Endodermal cell (in vitro differentiated cells): ENCODE measurements around the gene AMOTL2. TPM values are rescaled to one million over a fixed set of nuclear protein-coding genes. Genes with fewer than 3 reads are reported as not detected.
A peak's percentile ranks its signal among the peaks of the same experiment; 100 is the strongest.

ENCODE experiments used
- DNase-seq: peaks from one replicate; pipeline ENCODE4 v3.0.0-alpha.2; 2017
- H3K27ac ChIP-seq: 2 replicates; pipeline ENCODE4 v1.5.1; 2013; ENCODE audit warnings: mild to moderate bottlenecking, low read depth, low read length, moderate library complexity
- H3K27me3 ChIP-seq: 2 replicates; pipeline ENCODE4 v1.6.1; 2013; ENCODE audit warnings: mild to moderate bottlenecking, low read length, moderate library complexity; ENCODE audit not compliant: insufficient read depth, control insufficient read depth, poor library complexity, severe bottlenecking
- H3K36me3 ChIP-seq: 2 replicates; pipeline ENCODE4 v1.7.0; 2013; ENCODE audit warnings: mild to moderate bottlenecking, low read length, moderate library complexity; ENCODE audit not compliant: control insufficient read depth, insufficient read depth
- H3K4me1 ChIP-seq: one replicate; pipeline ENCODE4 v1.7.0; 2013; ENCODE audit warnings: low read length; ENCODE audit not compliant: control insufficient read depth, insufficient read depth
- H3K4me3 ChIP-seq: 2 replicates; pipeline ENCODE4 v1.5.1; 2013; ENCODE audit warnings: mild to moderate bottlenecking, low read length, moderate library complexity
- H3K9ac ChIP-seq: 2 replicates; pipeline ENCODE4 v1.6.1; 2013; ENCODE audit warnings: mild to moderate bottlenecking, low read length, moderate library complexity; ENCODE audit not compliant: poor library complexity, severe bottlenecking; ENCODE audit errors: extremely low read depth
- H3K9me3 ChIP-seq: 2 replicates; pipeline ENCODE4 v1.6.1; 2013; ENCODE audit warnings: mild to moderate bottlenecking, low read length, moderate library complexity; ENCODE audit not compliant: control insufficient read depth
- H3K27ac Mint-ChIP-seq: 2 replicates; pipeline ENCODE4 v1.8.0; 2020; ENCODE audit warnings: mixed read lengths
- H3K27me3 Mint-ChIP-seq: 2 replicates; pipeline ENCODE4 v1.8.0; 2021; ENCODE audit warnings: mild to moderate bottlenecking, mixed read lengths; ENCODE audit not compliant: insufficient read depth
- H3K36me3 Mint-ChIP-seq: 2 replicates; pipeline ENCODE4 v1.8.0; 2020; ENCODE audit warnings: low read depth, mixed read lengths
- H3K4me1 Mint-ChIP-seq: 2 replicates; pipeline ENCODE4 v1.8.0; 2020; ENCODE audit warnings: mixed read lengths
- H3K4me3 Mint-ChIP-seq: 2 replicates; pipeline ENCODE4 v1.8.0; 2020; ENCODE audit warnings: mild to moderate bottlenecking, moderate library complexity, mixed read lengths
- H3K9me3 Mint-ChIP-seq: 2 replicates; pipeline ENCODE4 v1.8.0; 2020; ENCODE audit warnings: mild to moderate bottlenecking, mixed read lengths
- WGBS, 2 experiments: methylation state at CpG; one replicate each; pipeline versions ENCODE4 v1.1.5 to v1.1.7; 2013; ENCODE audit warnings: missing lambda C conversion rate in 2 of 2, mixed read lengths in 1 of 2; ENCODE audit not compliant: insufficient coverage in 1 of 2, insufficient read length in 1 of 2; 5-methylcytosine and 5-hydroxymethylcytosine counted together
- total RNA-seq, 2 donors: library from RNA; stranded (reverse); fragmentation: NEBNext Ultra II Directional in 1 of 2; extraction: Animal tissue kit (Norgen Biotek cat#: 25700) in 1 of 2; gene quantifications; 2 replicates in 1 of 2; 3 replicates in 1 of 2; pipeline ENCODE4 v1.2.1, GENCODE V29; 2021
- TF ChIP-seq, protein P1 (sequence below): fragments of 200-600 bp; sonication (generic); conservative IDR thresholded peaks from 2 replicates; pipeline ENCODE4 v1.5.0; 2021; ENCODE audit warnings: antibody characterized with exemption, mild to moderate bottlenecking

Gene AMOTL2
- total RNA-seq, 2 donors from 2014 or later, result 109 to 153 TPM

DNA sequence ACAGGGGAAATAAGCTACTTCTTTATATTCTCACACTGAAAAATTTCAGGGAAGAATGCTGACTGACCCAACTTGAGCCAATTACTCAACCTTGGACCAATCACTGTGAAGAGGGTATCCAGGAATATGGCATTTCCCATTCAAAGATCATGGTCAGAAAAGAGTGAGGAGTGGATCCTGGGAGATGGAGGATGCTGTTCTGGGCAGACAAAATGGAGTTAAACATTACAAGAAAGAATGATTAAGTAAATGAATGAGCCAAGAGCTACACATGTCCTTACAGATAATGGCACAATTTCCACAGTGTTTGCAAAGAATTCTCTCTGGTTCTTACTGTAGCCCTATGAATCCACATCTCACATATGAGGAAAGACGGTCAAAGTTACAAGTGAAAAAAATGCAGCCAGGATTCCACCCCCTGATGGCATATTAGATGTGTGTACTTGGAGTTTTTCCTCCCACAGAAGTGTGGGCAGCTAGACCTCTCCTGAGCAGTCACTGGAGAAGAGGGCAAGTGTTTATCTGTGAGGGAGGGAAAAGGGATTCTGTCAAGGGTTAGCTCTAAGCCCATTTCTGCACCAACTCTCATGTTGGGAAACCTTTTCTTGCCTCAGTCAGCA, 33.8 kb downstream of the AMOTL2 start:
- Histone ChIP-seq H3K9me3 (no peaks in the 10 kb centered on the region), H3K4me1 (peaks cover 15% of the 10 kb centered on the region), H3K4me3 (no peak overlapping the region), H3K27me3 (no peaks in the 10 kb centered on the region), H3K27ac (no peak overlapping the region), H3K36me3 (no peaks in the 10 kb centered on the region), H3K9ac (no peak overlapping the region)
- Mint-ChIP-seq H3K27ac (no peak overlapping the region), H3K36me3 (no peaks in the 10 kb centered on the region), H3K27me3 (no peaks in the 10 kb centered on the region), H3K4me3 (no peak overlapping the region), H3K9me3 (no peaks in the 10 kb centered on the region), H3K4me1 (peaks cover 19% of the 10 kb centered on the region)
- DNase-seq, result no peak
- WGBS, 2 experiments, result 86 to 100% methylated on average over 1 of the region's 1 CpG
- TF ChIP-seq, protein P1, sequence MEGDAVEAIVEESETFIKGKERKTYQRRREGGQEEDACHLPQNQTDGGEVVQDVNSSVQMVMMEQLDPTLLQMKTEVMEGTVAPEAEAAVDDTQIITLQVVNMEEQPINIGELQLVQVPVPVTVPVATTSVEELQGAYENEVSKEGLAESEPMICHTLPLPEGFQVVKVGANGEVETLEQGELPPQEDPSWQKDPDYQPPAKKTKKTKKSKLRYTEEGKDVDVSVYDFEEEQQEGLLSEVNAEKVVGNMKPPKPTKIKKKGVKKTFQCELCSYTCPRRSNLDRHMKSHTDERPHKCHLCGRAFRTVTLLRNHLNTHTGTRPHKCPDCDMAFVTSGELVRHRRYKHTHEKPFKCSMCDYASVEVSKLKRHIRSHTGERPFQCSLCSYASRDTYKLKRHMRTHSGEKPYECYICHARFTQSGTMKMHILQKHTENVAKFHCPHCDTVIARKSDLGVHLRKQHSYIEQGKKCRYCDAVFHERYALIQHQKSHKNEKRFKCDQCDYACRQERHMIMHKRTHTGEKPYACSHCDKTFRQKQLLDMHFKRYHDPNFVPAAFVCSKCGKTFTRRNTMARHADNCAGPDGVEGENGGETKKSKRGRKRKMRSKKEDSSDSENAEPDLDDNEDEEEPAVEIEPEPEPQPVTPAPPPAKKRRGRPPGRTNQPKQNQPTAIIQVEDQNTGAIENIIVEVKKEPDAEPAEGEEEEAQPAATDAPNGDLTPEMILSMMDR, result no peak

DNA sequence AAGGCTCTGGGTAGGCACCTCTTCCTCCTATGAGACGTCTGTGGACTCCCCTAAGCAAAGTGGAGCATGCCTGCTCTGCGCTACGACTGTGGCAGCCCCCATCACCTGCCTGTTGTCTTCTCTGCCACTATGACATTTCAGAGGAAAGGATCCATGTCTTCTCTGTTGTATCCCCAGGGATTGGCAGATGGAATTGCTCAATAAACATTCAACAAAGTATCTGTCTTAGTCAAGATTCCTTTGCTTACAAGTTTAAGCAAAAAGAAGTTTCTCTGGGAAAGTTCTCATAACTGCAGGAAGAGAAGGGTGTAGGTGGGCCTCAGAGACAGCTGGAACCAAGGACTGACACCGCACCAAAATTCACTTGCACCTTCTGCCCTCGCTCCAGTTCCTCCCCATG, 34.3 kb downstream of the AMOTL2 start:
- H3K4me3 Mint-ChIP-seq, result no peak overlapping the region
- H3K27ac ChIP-seq, result no peak overlapping the region
- H3K27ac Mint-ChIP-seq, result no peak overlapping the region
- no peaks in the 10 kb centered on the region for H3K9me3 ChIP-seq
- peaks cover 18% of the 10 kb centered on the region for H3K4me1 ChIP-seq
- no peak for DNase-seq
- TF ChIP-seq, protein P1, result no peak
- no peaks in the 10 kb centered on the region for H3K9me3 Mint-ChIP-seq
- no peak overlapping the region for H3K9ac ChIP-seq
- no peaks in the 10 kb centered on the region for H3K27me3 ChIP-seq
- H3K4me1 Mint-ChIP-seq, result peaks cover 22% of the 10 kb centered on the region
- no peak overlapping the region for H3K4me3 ChIP-seq
- no peaks in the 10 kb centered on the region for H3K36me3 ChIP-seq
- no peaks in the 10 kb centered on the region for H3K27me3 Mint-ChIP-seq
- H3K36me3 Mint-ChIP-seq, result no peaks in the 10 kb centered on the region
- 94 to 98% methylated on average over 4 to 5 of the region's 5 CpGs for WGBS, 2 experiments

- H3K36me3 ChIP-seq, result no peaks in the 10 kb centered on the region
- no peak overlapping the region for H3K4me3 ChIP-seq
- no peaks in the 10 kb centered on the region for H3K9me3 Mint-ChIP-seq
- no peak overlapping the region for H3K4me3 Mint-ChIP-seq
- H3K9me3 ChIP-seq, result no peaks in the 10 kb centered on the region
- peak overlapping the region; percentile 18 for H3K27ac Mint-ChIP-seq
- H3K27me3 Mint-ChIP-seq, result no peaks in the 10 kb centered on the region
- DNase-seq, result peak; percentile 77
- no peak overlapping the region for H3K27ac ChIP-seq
- peaks cover 24% of the 10 kb centered on the region for H3K4me1 ChIP-seq
- TF ChIP-seq, protein P1, result peak; percentile 67
- H3K9ac ChIP-seq, result no peak overlapping the region
- WGBS, 2 experiments, result 91 to 94% methylated on average over 7 to 9 of the region's 9 CpGs
- peaks cover 28% of the 10 kb centered on the region for H3K4me1 Mint-ChIP-seq
- no peaks in the 10 kb centered on the region for H3K27me3 ChIP-seq
- H3K36me3 Mint-ChIP-seq, result no peaks in the 10 kb centered on the region
Measured at GRCh38 chr3:134339331-134339730, 34.9 kb downstream of the AMOTL2 start.
